ENCODE measurements around the gene RPSA.

DNA sequence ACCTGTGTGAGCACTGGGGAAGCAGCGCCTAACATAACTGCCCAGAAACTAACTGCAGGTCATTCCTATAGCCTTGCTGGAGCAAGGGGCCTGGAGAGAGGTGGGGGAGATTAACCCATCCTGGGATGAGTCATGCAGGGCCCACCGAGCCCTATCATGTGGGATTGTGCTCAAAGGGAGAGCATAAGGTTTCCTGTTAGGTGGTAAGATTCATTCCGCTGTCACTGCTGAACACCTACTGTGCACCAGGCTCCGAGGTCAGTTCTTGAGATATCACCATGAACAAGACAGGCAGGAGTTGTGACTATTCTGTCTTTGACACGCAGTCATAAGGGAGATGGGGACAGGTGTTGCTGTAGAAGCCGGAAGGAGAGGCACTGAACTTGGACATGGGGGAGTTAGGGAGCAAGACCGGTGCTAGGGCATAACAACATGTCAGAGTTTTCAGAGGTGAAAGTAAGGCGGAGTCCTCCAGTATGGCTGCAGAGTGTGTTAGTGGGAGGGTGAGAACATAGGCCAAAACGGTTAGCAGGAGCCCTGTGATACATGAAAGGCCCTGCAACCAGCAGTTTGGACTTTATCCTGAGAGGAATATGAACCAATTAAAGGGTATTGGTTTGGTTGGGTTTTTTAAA, 20.9 kb upstream of the RPSA start:
- TF ChIP-seq CTCF (IDR thresholded peaks at IDR 0.05) (no peak), POLR2A (IDR thresholded peaks at IDR 0.05) (no peak)
